HepG2 (cell line): ENCODE data around the gene IGSF5. TPM values are rescaled to one million over a fixed set of nuclear protein-coding genes. Genes with fewer than 3 reads are reported as not detected.

ENCODE experiments used
- ATAC-seq: fragments of 200-7000 bp; cut with Tn5 transposase; 3 replicates; pipeline ENCODE4 v1.9.1; 2020; ENCODE audit warnings: mild to moderate bottlenecking, moderate library complexity
- BruUV-seq: library from RNA; stranded (reverse); fragments of 400-500 nt; replicated peaks from 2 replicates; lab custom pipeline; 2021; lab: Mats Ljungman, UMichigan
- CTCF ChIA-PET: fragments of 300-600 bp; formaldehyde crosslinking; extraction: SDS; loops from one replicate; lab custom pipeline; 2021; ENCODE audit warnings: low total read pairs, inconsistent platforms, low intra/inter-chr PET ratio; lab: Yijun Ruan, JAX
- POLR2A ChIA-PET: fragments of 350-600 bp; sonication (Branson Sonifier 250); formaldehyde crosslinking; loops from one replicate; lab custom pipeline; 2020; ENCODE audit warnings: antibody characterized with exemption, inconsistent platforms; lab: Yijun Ruan, JAX
- DNase-seq: peaks from one replicate; pipeline ENCODE4 v3.0.0-alpha.2; 2015; ENCODE audit warnings: low spot score
- FAIRE-seq: peaks from 3 replicates; lab custom pipeline; 2011; peaks lifted over from hg19 to GRCh38; lab: Jason Lieb, UNC
- H2AFZ ChIP-seq: one replicate; pipeline ENCODE4 v1.6.1; 2011; ENCODE audit warnings: low read length, inconsistent platforms
- H3K27ac ChIP-seq: fragments of 300-600 bp; 3 replicates; pipeline ENCODE4 v1.8.0; 2011; ENCODE audit warnings: mixed run types, mild to moderate bottlenecking, mixed read lengths, low read length, inconsistent platforms; ENCODE audit not compliant: insufficient read depth; ENCODE audit errors: extremely low read length
- H3K27me3 ChIP-seq, 2 experiments: fragments of 200-600 bp in 1 of 2; 2 replicates in 1 of 2; 3 replicates in 1 of 2; pipeline versions ENCODE4 v1.6.0 to v1.8.0; 2011; ENCODE audit warnings: low read length in 2 of 2, mild to moderate bottlenecking in 2 of 2, moderate library complexity in 2 of 2, inconsistent platforms in 1 of 2; ENCODE audit not compliant: insufficient read depth in 2 of 2, control insufficient read depth in 1 of 2
- H3K36me3 ChIP-seq, 2 experiments: fragments of 200-600 bp in 1 of 2; replicated peaks in 1 of 2; 2 replicates in 1 of 2; 3 replicates in 1 of 2; pipeline versions ENCODE4 v1.5.1 to v1.8.0; 2011; ENCODE audit warnings: low read length in 2 of 2, inconsistent platforms in 1 of 2; ENCODE audit not compliant: insufficient read depth in 2 of 2, control insufficient read depth in 1 of 2
- H3K4me1 ChIP-seq: 2 replicates; pipeline ENCODE4 v1.5.1; 2012; ENCODE audit warnings: low read length, inconsistent platforms; ENCODE audit not compliant: insufficient read depth
- H3K4me2 ChIP-seq: 2 replicates; pipeline ENCODE4 v1.6.0; 2011; ENCODE audit warnings: low read depth, low read length, inconsistent platforms
- H3K4me3 ChIP-seq, 3 experiments: fragments of 200-600 bp in 1 of 3; sonication (generic), shearing (Covaris generic) in 1 of 3; replicated peaks in 1 of 3; 2 replicates each; pipeline ENCODE4 v1.5.1; 2011 to 2016; ENCODE audit warnings: low read length in 3 of 3, inconsistent platforms in 2 of 3, low read depth in 2 of 3, mild to moderate bottlenecking in 2 of 3, control low read depth in 1 of 3, mixed read lengths in 1 of 3; ENCODE audit not compliant: insufficient read depth in 1 of 3
- H3K79me2 ChIP-seq: one replicate; pipeline ENCODE4 v1.6.1; 2011; ENCODE audit warnings: low read length, inconsistent platforms; ENCODE audit not compliant: insufficient read depth
- H3K9ac ChIP-seq: 2 replicates; pipeline ENCODE4 v1.6.0; 2011; ENCODE audit warnings: mild to moderate bottlenecking, low read depth, low read length, inconsistent platforms; ENCODE audit not compliant: insufficient read depth
- H3K9me3 ChIP-seq: 2 replicates; pipeline ENCODE4 v1.5.1; 2012; ENCODE audit warnings: mild to moderate bottlenecking, low read length
- H4K20me1 ChIP-seq: 2 replicates; pipeline ENCODE4 v1.6.0; 2011; ENCODE audit warnings: inconsistent platforms, mild to moderate bottlenecking, low read length, moderate library complexity; ENCODE audit not compliant: insufficient read depth
- CTCF ChIP-seq: sonication (generic); formaldehyde crosslinking; IDR thresholded peaks from 2 replicates; pipeline ENCODE4 v1.5.0; 2020; ENCODE audit warnings: mild to moderate bottlenecking, missing genetic modification reagents, moderate library complexity
- FOXK2 ChIP-seq: fragments of 450-650 bp; IDR thresholded peaks from 2 replicates; pipeline ENCODE4 v1.6.1; 2016
- GPN1 ChIP-seq: sonication (generic); formaldehyde crosslinking; IDR thresholded peaks from 2 replicates; pipeline ENCODE4 v1.5.1; 2020; ENCODE audit warnings: missing genetic modification reagents, borderline replicate concordance
- MEF2D ChIP-seq: sonication (generic); formaldehyde crosslinking; IDR thresholded peaks from 2 replicates; pipeline ENCODE4 v1.5.1; 2020; ENCODE audit warnings: mild to moderate bottlenecking, missing genetic modification reagents
- PHB2 ChIP-seq: fragments of 450-650 bp; IDR thresholded peaks from 2 replicates; pipeline ENCODE4 v1.6.1; 2018; ENCODE audit not compliant: partially characterized antibody
- RAD21 ChIP-seq: fragments of 450-650 bp; formaldehyde crosslinking; IDR thresholded peaks from 2 replicates; pipeline ENCODE4 v1.5.0; 2020; ENCODE audit warnings: mild to moderate bottlenecking
- ZC3H13 ChIP-seq: sonication (generic); formaldehyde crosslinking; IDR thresholded peaks from 2 replicates; pipeline ENCODE4 v1.8.1; 2023; ENCODE audit warnings: mild to moderate bottlenecking, missing genetic modification reagents, moderate library complexity
- ZNF460 ChIP-seq: sonication (generic); formaldehyde crosslinking; IDR thresholded peaks from 2 replicates; pipeline ENCODE4 v1.5.1; 2020; ENCODE audit warnings: missing genetic modification reagents, mild to moderate bottlenecking, borderline replicate concordance
- ZNF781 ChIP-seq: sonication (generic); formaldehyde crosslinking; IDR thresholded peaks from 2 replicates; pipeline ENCODE4 v1.5.1; 2020; ENCODE audit warnings: borderline replicate concordance, mild to moderate bottlenecking, missing genetic modification reagents; ENCODE audit errors: not compliant biosample characterization
- WGBS: methylation state at CpG from one replicate; pipeline ENCODE4 v1.1.6; 2017; ENCODE audit warnings: low lambda C conversion rate; 5-methylcytosine and 5-hydroxymethylcytosine counted together
- in situ Hi-C: cut with HindIII; loops from 2 replicates; pipeline ENCODE4 v1.10.0; 2017; ENCODE audit warnings: low pct_unique_long_range_greater_than_20kb; ENCODE audit not compliant: extremely low pct_ligation_motif_present
- intact Hi-C: fragments of 100-400 bp; cut with micrococcal nuclease; formaldehyde crosslinking; loops from one replicate; pipeline ENCODE4 v1.10.0; 2022; ENCODE audit not compliant: unreplicated experiment
- polyA plus RNA-seq, 8 experiments: library from polyadenylated mRNA; depleted of rRNA in 3 of 8; stranded (reverse) in 7 of 8; unstranded in 1 of 8; fragments of >200 nt; fragmentation: Illumina TruSeq in 4 of 8; extraction: Trizol in 4 of 8; gene quantifications; 2 replicates each; pipeline versions ENCODE4 v1.2.1 to v1.2.3, GENCODE V29; 2011 to 2016; ENCODE audit warnings: low read depth in 4 of 8, missing spikeins in 1 of 8, mixed read lengths in 1 of 8; ENCODE audit not compliant: insufficient read depth in 1 of 8
- total RNA-seq, 5 experiments: library from RNA; depleted of rRNA; stranded (reverse); fragments of >200 nt; fragmentation: Illumina TruSeq; extraction: Trizol; gene quantifications; 2 replicates each; pipeline ENCODE4 v1.2.3, GENCODE V29; 2016; ENCODE audit warnings: low read depth in 1 of 5
- TF ChIP-seq, protein P1 (sequence below): IDR thresholded peaks from 2 replicates; pipeline ENCODE4 v1.6.1; 2012; ENCODE audit warnings: low read length, improper control_type of control experiment
- TF ChIP-seq, protein P2 (sequence below): sonication (generic); formaldehyde crosslinking; IDR thresholded peaks from 2 replicates; pipeline ENCODE4 v1.5.0; 2020; ENCODE audit warnings: mild to moderate bottlenecking, low read depth, missing genetic modification reagents, borderline replicate concordance

IGSF5 gene
- total and polyA plus RNA-seq, 2 of the 13 experiments (the other 11 are each of a cell fraction or from before 2014, with no cell fraction given): not detected

GRCh38 chr21:39712273-39712672 lies 32.7 kb upstream of the IGSF5 start:
- Histone ChIP-seq H3K9ac (no peak overlapping the region), H4K20me1 (no peaks in the 10 kb centered on the region), H3K27me3 (no peaks in the 10 kb centered on the region; a peak in 1 of 5 replicates), H3K4me3 (no peak overlapping the region), H3K27ac (no peak overlapping the region)
- no peak for FAIRE-seq
- no peak for DNase-seq
- TF ChIP-seq MEF2D (CRISPR knock-in tag): no peak
- TF ChIP-seq RAD21: no peak
- TF ChIP-seq FOXK2: no peak
- TF ChIP-seq, protein P1, sequence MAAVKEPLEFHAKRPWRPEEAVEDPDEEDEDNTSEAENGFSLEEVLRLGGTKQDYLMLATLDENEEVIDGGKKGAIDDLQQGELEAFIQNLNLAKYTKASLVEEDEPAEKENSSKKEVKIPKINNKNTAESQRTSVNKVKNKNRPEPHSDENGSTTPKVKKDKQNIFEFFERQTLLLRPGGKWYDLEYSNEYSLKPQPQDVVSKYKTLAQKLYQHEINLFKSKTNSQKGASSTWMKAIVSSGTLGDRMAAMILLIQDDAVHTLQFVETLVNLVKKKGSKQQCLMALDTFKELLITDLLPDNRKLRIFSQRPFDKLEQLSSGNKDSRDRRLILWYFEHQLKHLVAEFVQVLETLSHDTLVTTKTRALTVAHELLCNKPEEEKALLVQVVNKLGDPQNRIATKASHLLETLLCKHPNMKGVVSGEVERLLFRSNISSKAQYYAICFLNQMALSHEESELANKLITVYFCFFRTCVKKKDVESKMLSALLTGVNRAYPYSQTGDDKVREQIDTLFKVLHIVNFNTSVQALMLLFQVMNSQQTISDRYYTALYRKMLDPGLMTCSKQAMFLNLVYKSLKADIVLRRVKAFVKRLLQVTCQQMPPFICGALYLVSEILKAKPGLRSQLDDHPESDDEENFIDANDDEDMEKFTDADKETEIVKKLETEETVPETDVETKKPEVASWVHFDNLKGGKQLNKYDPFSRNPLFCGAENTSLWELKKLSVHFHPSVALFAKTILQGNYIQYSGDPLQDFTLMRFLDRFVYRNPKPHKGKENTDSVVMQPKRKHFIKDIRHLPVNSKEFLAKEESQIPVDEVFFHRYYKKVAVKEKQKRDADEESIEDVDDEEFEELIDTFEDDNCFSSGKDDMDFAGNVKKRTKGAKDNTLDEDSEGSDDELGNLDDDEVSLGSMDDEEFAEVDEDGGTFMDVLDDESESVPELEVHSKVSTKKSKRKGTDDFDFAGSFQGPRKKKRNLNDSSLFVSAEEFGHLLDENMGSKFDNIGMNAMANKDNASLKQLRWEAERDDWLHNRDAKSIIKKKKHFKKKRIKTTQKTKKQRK: no peak
- TF ChIP-seq CTCF (CRISPR knock-in tag): no peak
- TF ChIP-seq ZNF460 (CRISPR knock-in tag): no peak
- TF ChIP-seq ZC3H13 (CRISPR knock-in tag): no peak
- no peak for TF ChIP-seq ZNF781 (CRISPR knock-in tag)
- no peak for TF ChIP-seq PHB2
- TF ChIP-seq GPN1 (CRISPR knock-in tag): no peak
- TF ChIP-seq, protein P2, sequence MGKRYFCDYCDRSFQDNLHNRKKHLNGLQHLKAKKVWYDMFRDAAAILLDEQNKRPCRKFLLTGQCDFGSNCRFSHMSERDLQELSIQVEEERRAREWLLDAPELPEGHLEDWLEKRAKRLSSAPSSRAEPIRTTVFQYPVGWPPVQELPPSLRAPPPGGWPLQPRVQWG (CRISPR knock-in tag): no peak
- TF ChIP-seq, all 625 proteins: peak for 0
- ChIA-PET CTCF (interaction anchor here (6.2 kb wide), 1 partner anchor 194 kb away, joined by 59 read pairs; no protein-coding TSS in a partner anchor), POLR2A (no interaction called here)
- Histone ChIP-seq H3K4me1 (no peaks in the 10 kb centered on the region), H2AFZ (no peak overlapping the region), H3K79me2 (no peaks in the 10 kb centered on the region), H3K9me3 (no peaks in the 10 kb centered on the region), H3K4me2 (no peak overlapping the region), H3K36me3 (no peaks in the 10 kb centered on the region)
- 12% methylated on average over 5 of the region's 7 CpGs for WGBS
- in situ Hi-C loops (no loop called here), intact Hi-C loops (no loop called here)
- ATAC-seq: no peak
- no TSS peak for BruUV-seq
